Tibial nerve (tissue), 4 donors: Measurements from ENCODE around the gene TTLL4. TPM values are rescaled to one million over a fixed set of nuclear protein-coding genes. Genes with fewer than 3 reads are reported as not detected.

ENCODE experiments used
- DNase-seq, 2 donors: peaks; one replicate each; pipeline ENCODE4 v3.0.0-alpha.2; 2019; ENCODE audit warnings: low spot score in 2 of 2
- H3K27ac ChIP-seq, 4 donors: fragments of 200-600 bp; sonication (generic) in 3 of 4; one replicate each; pipeline ENCODE4 v1.5.1; 2017 to 2019; ENCODE audit warnings: mild to moderate bottlenecking in 1 of 4
- H3K27me3 ChIP-seq, 2 donors: fragments of 200-600 bp; sonication (generic) in 1 of 2; one replicate each; pipeline versions ENCODE4 v1.5.1 to v1.6.0; 2017 to 2019
- H3K36me3 ChIP-seq, 3 donors: fragments of 200-600 bp; sonication (generic); one replicate each; pipeline ENCODE4 v1.5.1; 2018 to 2019
- H3K4me1 ChIP-seq, 4 donors: fragments of 200-600 bp; sonication (generic) in 3 of 4; one replicate each; pipeline ENCODE4 v1.5.1; 2017 to 2019
- H3K4me3 ChIP-seq, 4 donors: fragments of 200-600 bp; sonication (generic) in 3 of 4; one replicate each; pipeline ENCODE4 v1.5.1; 2017 to 2019; ENCODE audit warnings: mild to moderate bottlenecking in 1 of 4, moderate library complexity in 1 of 4
- H3K9me3 ChIP-seq, 4 donors: fragments of 200-600 bp; sonication (generic) in 3 of 4; one replicate each; pipeline ENCODE4 v1.5.1; 2017 to 2019
- EP300 ChIP-seq, 2 donors: sonication (generic); formaldehyde crosslinking; IDR thresholded peaks; one replicate each; pipeline ENCODE4 v1.6.1; 2017; ENCODE audit warnings: antibody characterized with exemption in 2 of 2, mild to moderate bottlenecking in 1 of 2
- POLR2A ChIP-seq, 2 donors: fragments of 450-650 bp; IDR thresholded peaks; one replicate each; pipeline ENCODE4 v1.6.1; 2017; ENCODE audit warnings: antibody characterized with exemption in 2 of 2, mild to moderate bottlenecking in 2 of 2, moderate library complexity in 2 of 2
- WGBS, 2 donors: methylation state at CpG; one replicate each; pipeline ENCODE4 v1.1.5; 2018; 5-methylcytosine and 5-hydroxymethylcytosine counted together
- total RNA-seq, 4 donors: library from RNA; depleted of rRNA; stranded (reverse); fragments of >200 nt; gene quantifications; one replicate each; pipeline ENCODE4 v1.1.0, GENCODE V29; 2016
- TF ChIP-seq, protein P1 (sequence below), 5 experiments: fragments of 200-600 bp in 3 of 5; fragments of 450-650 bp in 2 of 5; sonication (generic) in 3 of 5; IDR thresholded peaks; one replicate each; pipeline ENCODE4 v1.5.1; 2016 to 2019; ENCODE audit warnings: antibody characterized with exemption in 5 of 5, mild to moderate bottlenecking in 3 of 5, moderate library complexity in 2 of 5

Gene TTLL4
- total RNA-seq, 4 donors from 2014 or later, result 15.3 to 49.6 (median 38.4) TPM

DNA sequence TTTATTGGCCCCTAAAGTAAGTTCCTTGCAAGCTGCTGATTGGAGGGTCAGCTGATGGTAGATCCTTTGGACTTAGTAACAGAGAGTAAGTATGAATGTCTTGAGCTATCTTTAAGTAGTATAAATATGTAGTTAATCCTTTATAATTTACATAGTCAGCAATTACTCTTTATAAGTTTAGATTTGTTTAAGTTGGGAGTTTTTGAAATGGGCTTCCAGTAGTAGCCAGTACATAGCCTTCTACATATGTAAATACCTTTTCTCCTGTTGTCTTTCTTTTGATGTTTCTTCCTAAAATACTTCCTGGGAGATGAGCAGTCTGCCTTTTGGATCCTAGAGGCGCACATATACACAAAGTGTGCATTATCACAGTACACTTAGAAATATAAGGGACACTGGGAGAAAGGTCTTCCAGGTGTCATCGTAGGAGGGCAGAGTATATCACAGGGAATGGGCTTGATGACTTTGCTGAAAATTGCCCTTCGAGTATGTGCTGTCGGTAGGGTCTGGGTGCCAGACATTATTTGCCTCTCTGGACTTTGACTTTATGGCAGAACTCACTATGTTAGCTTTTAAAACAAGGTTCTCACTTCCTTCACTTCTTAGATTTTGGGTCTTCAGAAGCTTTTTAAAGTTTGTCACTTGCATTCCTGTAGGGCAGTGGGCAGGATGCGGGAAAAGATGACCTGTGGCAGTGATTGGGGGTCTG, 21.6 kb downstream of the TTLL4 start:
- TF ChIP-seq, protein P1, sequence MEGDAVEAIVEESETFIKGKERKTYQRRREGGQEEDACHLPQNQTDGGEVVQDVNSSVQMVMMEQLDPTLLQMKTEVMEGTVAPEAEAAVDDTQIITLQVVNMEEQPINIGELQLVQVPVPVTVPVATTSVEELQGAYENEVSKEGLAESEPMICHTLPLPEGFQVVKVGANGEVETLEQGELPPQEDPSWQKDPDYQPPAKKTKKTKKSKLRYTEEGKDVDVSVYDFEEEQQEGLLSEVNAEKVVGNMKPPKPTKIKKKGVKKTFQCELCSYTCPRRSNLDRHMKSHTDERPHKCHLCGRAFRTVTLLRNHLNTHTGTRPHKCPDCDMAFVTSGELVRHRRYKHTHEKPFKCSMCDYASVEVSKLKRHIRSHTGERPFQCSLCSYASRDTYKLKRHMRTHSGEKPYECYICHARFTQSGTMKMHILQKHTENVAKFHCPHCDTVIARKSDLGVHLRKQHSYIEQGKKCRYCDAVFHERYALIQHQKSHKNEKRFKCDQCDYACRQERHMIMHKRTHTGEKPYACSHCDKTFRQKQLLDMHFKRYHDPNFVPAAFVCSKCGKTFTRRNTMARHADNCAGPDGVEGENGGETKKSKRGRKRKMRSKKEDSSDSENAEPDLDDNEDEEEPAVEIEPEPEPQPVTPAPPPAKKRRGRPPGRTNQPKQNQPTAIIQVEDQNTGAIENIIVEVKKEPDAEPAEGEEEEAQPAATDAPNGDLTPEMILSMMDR (IDR thresholded peaks at IDR 0.05), result no peak
- TF ChIP-seq EP300 (IDR thresholded peaks at IDR 0.05) (no peak), POLR2A (IDR thresholded peaks at IDR 0.05) (no peak)
- Histone ChIP-seq H3K36me3 (peaks cover 0 to 9% (median 0%) of the 10 kb centered on the region in 3 donors), H3K4me1 (peaks cover 0 to 61% (median 31%) of the 10 kb centered on the region in 4 donors), H3K9me3 (peaks cover 0 to 7% (median 2%) of the 10 kb centered on the region in 4 donors), H3K27me3 (no peaks in the 10 kb centered on the region), H3K4me3 (no peak overlapping the region), H3K27ac (peak overlapping the region; percentile 73 to 95 (median 80))
- 90% methylated on average over 5 of the region's 5 CpGs for WGBS, 2 donors
- DNase-seq, result no peak

DNA sequence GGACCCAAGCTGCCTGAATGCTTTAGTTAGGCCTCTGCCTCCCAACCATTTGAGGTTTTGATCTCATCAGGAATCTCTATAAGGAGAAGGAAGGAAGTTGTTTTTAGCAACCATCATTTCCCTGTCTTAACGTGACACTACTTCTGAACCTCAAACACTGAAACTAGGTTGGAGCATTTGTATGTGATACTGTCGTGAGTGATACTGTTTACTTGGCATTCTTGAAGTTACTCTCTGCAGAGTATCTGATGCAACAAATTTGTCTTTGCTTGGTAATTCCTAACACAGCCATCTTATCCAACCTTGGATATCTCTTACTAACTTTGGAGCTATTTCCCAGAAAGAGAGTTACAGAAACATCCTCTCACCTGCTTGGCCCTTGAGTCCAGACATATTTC, 22.1 kb downstream of the TTLL4 start:
- Histone ChIP-seq H3K36me3 (peaks cover 0 to 9% (median under 1%) of the 10 kb centered on the region in 3 donors), H3K4me1 (peaks cover 0 to 62% (median 31%) of the 10 kb centered on the region in 4 donors), H3K27me3 (no peaks in the 10 kb centered on the region), H3K4me3 (no peak overlapping the region), H3K9me3 (peaks cover 0 to 2% (median 0%) of the 10 kb centered on the region in 4 donors), H3K27ac (peak overlapping the region; percentile 73 to 95 (median 80))
- WGBS, 2 donors, result 55 to 60% methylated on average over 2 of the region's 2 CpGs
- no peak for DNase-seq
- TF ChIP-seq, protein P1 (IDR thresholded peaks at IDR 0.05), result no peak
- no peak for TF ChIP-seq POLR2A (IDR thresholded peaks at IDR 0.05)
- no peak for TF ChIP-seq EP300 (IDR thresholded peaks at IDR 0.05)

DNA sequence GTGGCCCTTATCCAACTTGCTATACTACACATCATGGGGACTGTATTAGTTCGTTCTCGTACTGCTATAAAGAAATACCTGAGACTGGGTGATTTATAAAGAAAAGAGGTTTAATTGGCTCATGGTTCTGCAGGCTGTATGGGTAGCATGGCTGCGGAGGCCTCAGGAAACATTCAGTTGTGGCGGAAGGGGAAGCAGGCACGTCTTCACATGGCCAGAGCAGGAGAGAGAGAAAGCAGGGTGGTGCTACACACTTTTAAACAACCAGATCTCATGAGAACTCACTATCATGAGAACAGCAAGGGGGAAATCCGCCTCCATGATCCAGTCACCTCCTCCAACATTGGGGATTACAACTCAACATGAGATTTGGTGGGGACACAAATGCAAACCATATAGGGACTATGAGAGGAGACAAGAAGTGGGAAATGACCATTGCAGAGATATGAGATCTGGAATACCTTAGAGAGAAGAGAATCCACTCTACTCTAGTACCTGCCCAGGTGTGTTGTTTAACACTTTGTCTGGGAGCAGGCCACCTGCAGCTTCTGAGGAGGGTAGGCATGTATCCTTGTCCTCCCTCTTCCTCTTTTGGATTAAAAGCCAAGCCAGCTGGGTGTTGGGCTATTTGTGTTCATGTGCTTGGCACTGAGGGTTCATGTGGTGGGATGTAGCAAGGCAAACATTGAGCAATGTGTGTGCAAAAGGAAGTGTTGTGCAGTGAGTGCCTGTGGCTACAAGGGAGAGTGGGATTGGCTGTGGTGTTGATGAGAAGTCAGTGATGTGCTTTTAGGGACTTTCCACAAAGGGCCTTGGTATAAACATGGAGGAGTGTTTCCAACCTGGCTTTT, 22.8 kb downstream of the TTLL4 start:
- Histone ChIP-seq H3K27ac (peak overlapping the region; percentile 73 to 95 (median 80)), H3K27me3 (no peaks in the 10 kb centered on the region), H3K9me3 (no peaks in the 10 kb centered on the region), H3K4me1 (peaks cover 0 to 62% (median 31%) of the 10 kb centered on the region in 4 donors), H3K36me3 (peaks cover under 1 to 12% (median 4%) of the 10 kb centered on the region in 3 donors), H3K4me3 (no peak overlapping the region)
- WGBS, 2 donors, result 85 to 87% methylated on average over 6 of the region's 6 CpGs
- TF ChIP-seq POLR2A (IDR thresholded peaks at IDR 0.05) (peak in 1 of 2 donors; percentile 20), EP300 (IDR thresholded peaks at IDR 0.05) (peak; percentile 74 to 91)
- TF ChIP-seq, protein P1 (IDR thresholded peaks at IDR 0.05), result no peak
- peak in 1 of 2 donors; percentile 66 for DNase-seq

DNA sequence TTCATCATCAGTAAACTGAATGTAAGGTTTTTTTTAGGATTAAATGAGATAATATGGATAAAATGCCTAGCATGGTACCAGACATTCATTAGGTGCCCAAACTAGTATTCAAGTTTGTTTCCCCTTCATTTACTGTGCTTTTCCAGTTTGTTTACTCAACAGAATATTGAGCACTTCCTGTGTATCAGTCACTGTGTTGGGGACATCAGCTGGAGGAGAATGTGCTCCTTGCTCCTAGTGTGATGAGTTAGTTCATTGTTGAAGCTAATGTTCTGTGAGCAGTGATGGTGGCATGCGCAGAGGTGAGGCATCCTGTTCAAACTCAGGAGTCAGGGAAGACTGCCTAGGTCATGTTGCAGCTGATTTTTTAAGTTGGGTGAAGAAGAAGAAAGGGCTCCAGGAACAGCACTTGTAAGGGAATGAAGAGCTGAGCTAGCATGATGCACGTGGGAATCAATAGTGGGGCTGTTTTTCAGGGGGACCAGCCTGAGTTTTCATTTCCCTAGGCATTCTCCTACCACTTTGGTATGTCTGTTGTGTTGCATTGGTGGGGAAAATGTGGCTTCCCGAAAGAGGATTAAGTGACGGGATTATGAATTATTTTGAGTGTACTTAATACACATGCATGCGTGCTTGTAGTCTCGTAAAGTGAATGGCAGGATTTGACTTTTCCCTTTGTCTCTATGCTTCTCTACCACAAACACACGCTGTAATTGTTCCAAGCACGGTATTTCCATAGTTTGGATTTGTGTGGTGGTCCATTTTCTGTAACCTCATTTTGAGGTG, 23.7 kb downstream of the TTLL4 start:
- no peak for DNase-seq
- no peak overlapping the region for H3K4me3 ChIP-seq
- no peak for TF ChIP-seq POLR2A (IDR thresholded peaks at IDR 0.05)
- H3K4me1 ChIP-seq, result peaks cover 0 to 63% (median 31%) of the 10 kb centered on the region in 4 donors
- H3K36me3 ChIP-seq, result peaks cover 4 to 22% (median 6%) of the 10 kb centered on the region in 3 donors
- no peaks in the 10 kb centered on the region for H3K27me3 ChIP-seq
- 67 to 71% methylated on average over 8 of the region's 8 CpGs for WGBS, 2 donors
- peak overlapping the region; percentile 51 to 95 (median 80) for H3K27ac ChIP-seq
- no peaks in the 10 kb centered on the region for H3K9me3 ChIP-seq

DNA sequence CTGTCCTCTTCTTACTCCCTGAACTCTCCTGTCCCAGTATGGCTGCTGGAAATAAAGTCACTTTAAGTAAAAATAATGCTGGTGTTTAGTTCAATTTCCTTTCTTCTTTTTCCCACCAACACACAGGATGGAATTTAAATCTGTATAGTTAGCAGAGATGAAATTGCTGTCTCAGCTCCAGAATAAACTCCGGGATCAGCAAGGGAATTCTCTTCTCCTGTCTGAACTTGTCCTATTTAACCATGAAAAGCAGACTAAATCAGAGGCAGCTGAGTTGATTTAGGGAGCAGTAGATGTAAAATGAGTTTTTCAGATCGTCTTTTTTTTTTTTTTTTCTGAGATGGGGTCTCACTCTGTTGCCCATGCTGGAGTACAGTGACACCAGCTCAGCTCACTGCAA, 25.9 kb downstream of the TTLL4 start:
- H3K27me3 ChIP-seq, result no peaks in the 10 kb centered on the region
- no peak for DNase-seq
- H3K9me3 ChIP-seq, result no peaks in the 10 kb centered on the region
- peak overlapping the region in 2 of 4 donors; percentile 45 to 49 for H3K27ac ChIP-seq
- H3K4me3 ChIP-seq, result no peak overlapping the region
- peaks cover 4 to 43% (median 6%) of the 10 kb centered on the region in 3 donors for H3K36me3 ChIP-seq
- H3K4me1 ChIP-seq, result peaks cover 0 to 56% (median 28%) of the 10 kb centered on the region in 4 donors
- WGBS, 2 donors, result 33 to 40% methylated on average over 2 of the region's 2 CpGs
- TF ChIP-seq POLR2A (IDR thresholded peaks at IDR 0.05), result no peak
- TF ChIP-seq, protein P1 (IDR thresholded peaks at IDR 0.05), result no peak
- no peak for TF ChIP-seq EP300 (IDR thresholded peaks at IDR 0.05)
